Right lobe of liver (tissue), 6 donors: Measurements from ENCODE around the gene TRPT1. TPM values are rescaled to one million over a fixed set of nuclear protein-coding genes. Genes with fewer than 3 reads are reported as not detected.

Source experiments
- ATAC-seq, 4 donors: fragments of 200-7000 bp; cut with Tn5 transposase; one replicate each; pipeline ENCODE4 v1.9.1; 2020; ENCODE audit warnings: mild to moderate bottlenecking in 4 of 4, moderate library complexity in 4 of 4
- DNase-seq, 3 donors: peaks; one replicate each; pipeline ENCODE4 v3.0.0-alpha.2; 2020
- H3K27ac ChIP-seq, 3 donors: fragments of 200-600 bp; one replicate each; pipeline ENCODE4 v1.8.0; 2022
- H3K27me3 ChIP-seq, 2 donors: fragments of 200-600 bp; one replicate each; pipeline ENCODE4 v1.8.0; 2022
- H3K36me3 ChIP-seq, 4 donors: fragments of 200-600 bp; sonication (generic) in 1 of 4; one replicate each; pipeline versions ENCODE4 v1.5.1 to v1.8.0; 2017 to 2022; ENCODE audit warnings: control low read depth in 1 of 4
- H3K4me1 ChIP-seq, 4 donors: fragments of 200-600 bp; sonication (generic) in 1 of 4; one replicate each; pipeline versions ENCODE4 v1.5.1 to v1.8.0; 2017 to 2022; ENCODE audit warnings: control low read depth in 1 of 4
- H3K4me3 ChIP-seq, 3 donors: fragments of 200-600 bp; one replicate each; pipeline ENCODE4 v1.8.0; 2022
- H3K9me3 ChIP-seq, 4 donors: fragments of 200-600 bp; sonication (generic) in 1 of 4; one replicate each; pipeline versions ENCODE4 v1.5.1 to v1.8.0; 2017 to 2022; ENCODE audit warnings: control low read depth in 1 of 4
- CTCF ChIP-seq, 4 donors: fragments of 200-600 bp in 3 of 4; fragments of 450-650 bp in 1 of 4; IDR thresholded peaks; one replicate each; pipeline versions ENCODE4 v1.5.1 to v1.8.0; 2016 to 2022; ENCODE audit warnings: antibody characterized with exemption in 4 of 4, mild to moderate bottlenecking in 2 of 4
- POLR2A ChIP-seq: fragments of 450-650 bp; IDR thresholded peaks from one replicate; pipeline ENCODE4 v1.6.1; 2017; ENCODE audit warnings: antibody characterized with exemption, mild to moderate bottlenecking
- WGBS: methylation state at CpG from one replicate; pipeline ENCODE4 v1.1.6; 2018; ENCODE audit warnings: low coverage, low lambda C conversion rate; ENCODE audit not compliant: insufficient coverage; ENCODE audit errors: missing lambda C conversion rate; 5-methylcytosine and 5-hydroxymethylcytosine counted together
- intact Hi-C, 2 donors: fragments of 100-400 bp; cut with DNase I; formaldehyde crosslinking; loops; one replicate each; pipeline versions ENCODE4 v1.11.2 to v1.14.1; 2022
- total RNA-seq, 6 experiments: library from RNA; depleted of rRNA in 2 of 6; stranded (reverse); fragments of >200 nt in 2 of 6; fragmentation: NEBNext Ultra II Directional in 3 of 6; extraction: Animal tissue kit (Norgen Biotek cat#: 25700) in 3 of 6; gene quantifications; one replicate each; pipeline versions ENCODE4 v1.1.0 to v1.2.4, GENCODE V29; 2016 to 2023
- donor health status: DM: no; HTN: yes; CAD: no.
- donor health status: DM: no; HTN: no; CAD: no.
- donor health status: DM: no; HTN: no; CAD: no.
- donor health status: DM: no; HTN: yes; CAD: no.
- donor health status: DM: no; HTN: yes; CAD: no.

Gene TRPT1
- total RNA-seq, 6 experiments from 2014 or later = 13.5 to 29.6 (median 18.9) TPM

- Histone ChIP-seq H3K4me1 (peaks cover 4 to 29% (median 17%) of the 10 kb centered on the region in 4 donors), H3K4me3 (no peak overlapping the region), H3K36me3 (peaks cover 0 to 28% (median 0%) of the 10 kb centered on the region in 4 donors), H3K27me3 (no peaks in the 10 kb centered on the region), H3K27ac (no peak overlapping the region), H3K9me3 (no peaks in the 10 kb centered on the region)
- intact Hi-C loops = no loop called here
- WGBS = 57% methylated on average over 2 of the region's 24 CpGs
- peak in 1 of 4 donors; percentile 1 for ATAC-seq
- peak in 2 of 3 donors; percentile 38 to 52 for DNase-seq
- no peak for TF ChIP-seq POLR2A
- TF ChIP-seq CTCF (IDR thresholded peaks at IDR 0.05) = no peak
These were observed 2.9 kb downstream of the TRPT1 start for GRCh38 chr11:64223001-64223651.

- peaks cover 4 to 30% (median 15%) of the 10 kb centered on the region in 4 donors for H3K4me1 ChIP-seq
- no peak overlapping the region for H3K4me3 ChIP-seq
- DNase-seq (no peak), ATAC-seq (no peak)
- no peak overlapping the region for H3K27ac ChIP-seq
- WGBS = 72% methylated on average over 6 of the region's 9 CpGs
- no peaks in the 10 kb centered on the region for H3K27me3 ChIP-seq
- TF ChIP-seq POLR2A (no peak), CTCF (IDR thresholded peaks at IDR 0.05) (no peak)
- no peaks in the 10 kb centered on the region for H3K9me3 ChIP-seq
- intact Hi-C loops = no loop called here
- peaks cover 0 to 28% (median 0%) of the 10 kb centered on the region in 4 donors for H3K36me3 ChIP-seq
These were observed 3.4 kb downstream of the TRPT1 start for GRCh38 chr11:64222651-64223000.

GRCh38 chr11:64220798-64221197 is 5.2 kb downstream of the TRPT1 start:
- Histone ChIP-seq H3K36me3 (peaks cover 0 to 28% (median 0%) of the 10 kb centered on the region in 4 donors), H3K4me1 (peaks cover 0 to 19% (median 9%) of the 10 kb centered on the region in 4 donors), H3K27me3 (no peaks in the 10 kb centered on the region), H3K9me3 (no peaks in the 10 kb centered on the region), H3K4me3 (no peak overlapping the region), H3K27ac (no peak overlapping the region)
- no peak for ATAC-seq
- TF ChIP-seq CTCF (IDR thresholded peaks at IDR 0.05) (no peak), POLR2A (no peak)
- intact Hi-C loops = no loop called here
- peak in 1 of 3 donors; percentile 48 for DNase-seq
- WGBS = 60% methylated on average over 1 of the region's 14 CpGs

GRCh38 chr11:64220271-64220670 is 5.7 kb downstream of the TRPT1 start:
- ATAC-seq = no peak
- peak in 1 of 3 donors; percentile 52 for DNase-seq
- Histone ChIP-seq H3K9me3 (no peaks in the 10 kb centered on the region), H3K36me3 (peaks cover 0 to 28% (median 0%) of the 10 kb centered on the region in 4 donors), H3K4me1 (peaks cover 0 to 17% (median 8%) of the 10 kb centered on the region in 4 donors), H3K4me3 (no peak overlapping the region), H3K27me3 (no peaks in the 10 kb centered on the region), H3K27ac (no peak overlapping the region)
- intact Hi-C loops = no loop called here
- no peak for TF ChIP-seq POLR2A
- no peak for TF ChIP-seq CTCF (IDR thresholded peaks at IDR 0.05)
- WGBS = no CpG with 5 or more reads among the region's 17 CpGs
